Neural cell (in vitro differentiated cells): ENCODE measurements around the gene ZFYVE26. TPM values are rescaled to one million over a fixed set of nuclear protein-coding genes. Genes with fewer than 3 reads are reported as not detected.

ENCODE experiments used
- H2AFZ ChIP-seq: fragments of 200-600, 300-800 bp; sonication (generic), shearing (Covaris generic); 2 replicates; pipeline ENCODE4 v1.6.0; 2014; ENCODE audit warnings: low read depth, mild to moderate bottlenecking, antibody characterized with exemption, low read length, moderate library complexity
- H3F3A ChIP-seq: fragments of 200-600 bp; shearing (Covaris generic); 2 replicates; pipeline ENCODE4 v1.6.1; 2016; ENCODE audit warnings: mild to moderate bottlenecking, moderate library complexity, mixed read lengths, antibody characterized with exemption, low read length; ENCODE audit not compliant: insufficient read depth, poor library complexity, severe bottlenecking
- H3K27ac ChIP-seq: fragments of 200-600, 300-800 bp; sonication (generic), shearing (Covaris generic); 2 replicates; pipeline ENCODE4 v1.5.1; 2014; ENCODE audit warnings: mild to moderate bottlenecking, low read length, moderate library complexity
- H3K27me3 ChIP-seq: fragments of 300-800, 200-600 bp; sonication (generic), shearing (Covaris generic); 2 replicates; pipeline ENCODE4 v1.6.0; 2014; ENCODE audit warnings: mild to moderate bottlenecking, low read depth, low read length, moderate library complexity; ENCODE audit not compliant: insufficient read depth
- H3K36me3 ChIP-seq: fragments of 300-800, 200-600 bp; sonication (generic), shearing (Covaris generic); 2 replicates; pipeline ENCODE4 v1.5.1; 2014; ENCODE audit warnings: mild to moderate bottlenecking, antibody characterized with exemption, low read length, moderate library complexity; ENCODE audit not compliant: insufficient read depth
- H3K4me2 ChIP-seq: fragments of 300-800, 200-600 bp; sonication (generic), shearing (Covaris generic); 2 replicates; pipeline ENCODE4 v1.6.0; 2014; ENCODE audit warnings: mild to moderate bottlenecking, low read length
- H3K4me3 ChIP-seq: fragments of 300-800, 200-600 bp; sonication (generic), shearing (Covaris generic); 2 replicates; pipeline ENCODE4 v1.5.1; 2014; ENCODE audit warnings: mild to moderate bottlenecking, low read length, moderate library complexity
- H3K79me2 ChIP-seq: fragments of 200-600 bp; shearing (Covaris generic); replicated peaks from 2 replicates; pipeline ENCODE4 v1.6.0; 2014; ENCODE audit warnings: mild to moderate bottlenecking, low read length, moderate library complexity; ENCODE audit not compliant: insufficient read depth
- H3K9ac ChIP-seq: fragments of 300-800, 200-600 bp; sonication (generic), shearing (Covaris generic); 2 replicates; pipeline ENCODE4 v1.6.1; 2016; ENCODE audit warnings: mild to moderate bottlenecking, low read length, mixed read lengths
- H3K9me2 ChIP-seq: fragments of 200-600 bp; shearing (Covaris generic); 2 replicates; pipeline ENCODE4 v1.6.1; 2016; ENCODE audit warnings: mild to moderate bottlenecking, low read length, mixed read lengths; ENCODE audit not compliant: insufficient read depth
- H3K9me3 ChIP-seq: fragments of 200-600, 300-800 bp; sonication (generic), shearing (Covaris generic); 2 replicates; pipeline ENCODE4 v1.6.1; 2016; ENCODE audit warnings: mild to moderate bottlenecking, mixed run types, low read length, moderate library complexity, mixed read lengths
- H4K20me1 ChIP-seq: fragments of 200-600 bp; shearing (Covaris generic); 2 replicates; pipeline ENCODE4 v1.6.1; 2016; ENCODE audit warnings: mild to moderate bottlenecking, mixed run types; ENCODE audit not compliant: insufficient read depth
- CTCF ChIP-seq: fragments of 450-650 bp; IDR thresholded peaks from 2 replicates; pipeline ENCODE4 v1.5.1; 2014; ENCODE audit warnings: antibody characterized with exemption, mild to moderate bottlenecking, moderate library complexity; ENCODE audit not compliant: poor library complexity, severe bottlenecking
- EP300 ChIP-seq: fragments of 450-650 bp; conservative IDR thresholded peaks from 2 replicates; pipeline ENCODE4 v1.6.1; 2014; ENCODE audit warnings: antibody characterized with exemption, mild to moderate bottlenecking, moderate library complexity; ENCODE audit not compliant: poor library complexity, severe bottlenecking
- EZH2 ChIP-seq: fragments of 200-600, 300-800 bp; shearing (Covaris generic), sonication (generic); IDR thresholded peaks from 2 replicates; pipeline ENCODE4 v1.6.1; 2014; ENCODE audit warnings: antibody characterized with exemption, low read length, borderline replicate concordance, mild to moderate bottlenecking; ENCODE audit not compliant: insufficient read depth, poor library complexity, severe bottlenecking
- MXI1 ChIP-seq: fragments of 450-650 bp; conservative IDR thresholded peaks from 2 replicates; pipeline ENCODE4 v1.6.1; 2014; ENCODE audit warnings: antibody characterized with exemption, mild to moderate bottlenecking; ENCODE audit not compliant: poor library complexity, severe bottlenecking
- POLR2AphosphoS5 ChIP-seq: IDR thresholded peaks from 2 replicates; pipeline ENCODE4 v1.6.1; 2012
- RAD21 ChIP-seq: fragments of 450-650 bp; conservative IDR thresholded peaks from 2 replicates; pipeline ENCODE4 v1.6.1; 2014; ENCODE audit warnings: antibody characterized with exemption, mild to moderate bottlenecking, moderate library complexity
- REST ChIP-seq: IDR thresholded peaks from 2 replicates; pipeline ENCODE4 v1.6.1; 2012; ENCODE audit warnings: borderline replicate concordance
- SMC3 ChIP-seq: fragments of 450-650 bp; conservative IDR thresholded peaks from 2 replicates; pipeline ENCODE4 v1.6.1; 2014; ENCODE audit warnings: antibody characterized with exemption, mild to moderate bottlenecking, moderate library complexity; ENCODE audit not compliant: poor library complexity
- TAF1 ChIP-seq: IDR thresholded peaks from 2 replicates; pipeline ENCODE4 v1.6.1; 2012; ENCODE audit warnings: low read depth
- polyA plus RNA-seq: library from polyadenylated mRNA; depleted of rRNA; stranded (reverse); fragments of >200 nt; gene quantifications from 2 replicates; pipeline ENCODE4 v1.2.3, GENCODE V29; 2014

ZFYVE26 gene
- polyA plus RNA-seq, 1 donor from 2014 or later: 8.5 TPM

GRCh38 chr14:67729072-67729885 is 87.1 kb downstream of the ZFYVE26 start:
- H3K4me2 ChIP-seq: no peak overlapping the region
- TF ChIP-seq TAF1 (no peak), POLR2AphosphoS5 (no peak), RAD21 (no peak), MXI1 (no peak)
- no peak overlapping the region for H3K4me3 ChIP-seq

GRCh38 chr14:67728258-67728657 is 88.1 kb downstream of the ZFYVE26 start:
- Histone ChIP-seq H3K27me3 (no peaks in the 10 kb centered on the region), H3K9me3 (no peaks in the 10 kb centered on the region), H3K79me2 (no peaks in the 10 kb centered on the region), H4K20me1 (no peaks in the 10 kb centered on the region), H3K9me2 (no peaks in the 10 kb centered on the region), H3K36me3 (no peaks in the 10 kb centered on the region), H3F3A (no peaks in the 10 kb centered on the region), H2AFZ (no peak overlapping the region), H3K9ac (no peak overlapping the region), H3K4me3 (no peak overlapping the region), H3K27ac (no peak overlapping the region), H3K4me2 (no peak overlapping the region)
- TF ChIP-seq REST (no peak), TAF1 (no peak), CTCF (no peak), MXI1 (no peak), EP300 (no peak), POLR2AphosphoS5 (no peak), RAD21 (no peak), EZH2 (no peak), SMC3 (no peak)

More at GRCh38 chr14:67729072-67729885, 87.1 kb downstream of the ZFYVE26 start:
- H3K9ac ChIP-seq: no peak overlapping the region
- H3K27me3 ChIP-seq: no peaks in the 10 kb centered on the region
- H3F3A ChIP-seq: no peaks in the 10 kb centered on the region
- no peaks in the 10 kb centered on the region for H3K9me2 ChIP-seq
- H4K20me1 ChIP-seq: no peaks in the 10 kb centered on the region
- H3K36me3 ChIP-seq: no peaks in the 10 kb centered on the region
- H2AFZ ChIP-seq: no peak overlapping the region
- H3K9me3 ChIP-seq: no peaks in the 10 kb centered on the region
- H3K79me2 ChIP-seq: no peaks in the 10 kb centered on the region
- H3K27ac ChIP-seq: no peak overlapping the region
